ENCODE data around the gene AOPEP. TPM values are rescaled to one million over a fixed set of nuclear protein-coding genes. Genes with fewer than 3 reads are reported as not detected.
"Not testable (repeated sequence)": the region's sequence is repeated elsewhere in the genome, so short reads cannot be mapped to it uniquely, and the experiment has no call there.

Gene AOPEP
- total RNA-seq, 1 experiment from 2014 or later = 15.0 TPM

DNA sequence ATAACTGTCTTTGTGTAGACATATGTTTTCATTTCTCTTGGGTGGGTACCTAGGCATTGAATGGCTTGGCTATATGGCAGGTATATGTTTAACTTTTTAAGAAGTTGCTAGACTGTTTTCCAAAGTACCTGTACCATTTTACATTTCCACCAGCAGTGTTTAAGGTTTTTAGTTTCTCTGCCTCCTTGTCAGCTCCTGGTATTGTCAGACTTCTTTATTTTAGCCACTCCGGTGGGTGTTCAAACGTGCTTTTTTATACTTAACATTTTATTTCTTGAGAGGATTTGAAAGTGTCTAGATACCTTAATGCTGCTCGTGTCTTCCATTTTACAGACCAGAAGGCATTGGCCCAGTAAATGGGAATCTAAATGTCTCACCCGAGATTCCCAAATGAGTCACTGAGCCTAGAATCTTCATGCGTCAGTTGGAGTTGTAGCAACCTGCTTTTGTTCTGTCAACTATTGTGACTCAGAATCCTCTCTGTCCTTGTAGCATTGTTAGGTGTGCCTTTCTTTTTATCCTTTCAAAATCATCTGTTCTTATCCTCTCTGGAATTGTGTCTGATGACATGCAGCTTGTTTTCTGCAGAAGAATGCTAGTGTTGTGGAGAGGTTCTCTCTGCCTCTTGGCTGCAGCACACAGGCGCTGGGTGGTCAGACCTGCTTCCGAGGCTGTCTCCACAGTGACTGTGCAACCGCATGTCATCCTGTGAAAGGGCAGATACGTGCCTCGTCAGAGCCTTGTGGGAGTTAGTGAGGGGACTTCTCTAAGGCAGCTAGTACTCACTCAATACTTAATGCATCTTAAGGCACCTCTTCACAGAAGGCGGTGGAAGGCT is 291.8 kb downstream of the AOPEP start:
- no peaks in the 10 kb centered on the region for H3K27me3 ChIP-seq (ENCODE audit: insufficient read depth, low read length)
- no peak overlapping the region for H3K9ac ChIP-seq (ENCODE audit: extremely low read depth, insufficient read length, low read length)
- no peak overlapping the region for H2BK5ac ChIP-seq (ENCODE audit: insufficient read length, low read length)
- no peak overlapping the region for H2BK120ac ChIP-seq (ENCODE audit: low read depth, low read length, poor library complexity, severe bottlenecking)
- no peak overlapping the region for H2AFZ ChIP-seq (ENCODE audit: low read length)
- H3K23me2 ChIP-seq (ENCODE audit: insufficient read length, low read depth, low read length, poor library complexity, severe bottlenecking) = no peaks in the 10 kb centered on the region
- H3K4me1 Mint-ChIP-seq = peaks cover 6% of the 10 kb centered on the region in 2 experiments; a peak in 3 of 4 replicates
- no peak overlapping the region for H3K4me2 ChIP-seq (ENCODE audit: insufficient read depth, insufficient read length, low read length)
- H3K4ac ChIP-seq (ENCODE audit: low read depth, low read length) = no peak overlapping the region
- H2BK20ac ChIP-seq (ENCODE audit: low read depth, low read length, poor library complexity, severe bottlenecking) = no peak overlapping the region
- no peak overlapping the region for H2AK5ac ChIP-seq (ENCODE audit: insufficient read length, low read length)
- peaks cover 0 to 8% (median 4%) of the 10 kb centered on the region in 3 experiments; a peak in 1 of 7 replicates for H3K36me3 Mint-ChIP-seq (ENCODE audit: insufficient read depth in 1 of 3, low read depth in 3 of 3)
- H3K56ac ChIP-seq (ENCODE audit: insufficient read length, low read depth, low read length) = no peak overlapping the region
- H4K91ac ChIP-seq (ENCODE audit: insufficient read length, low read depth, low read length) = no peak overlapping the region
- WGBS (ENCODE audit: extremely low coverage, insufficient read length, low lambda C conversion rate) = no CpG with 5 or more reads among the region's 11 CpGs
- H3K9me3 ChIP-seq (ENCODE audit: control insufficient read depth, low read depth, low read length) = no peaks in the 10 kb centered on the region
- no peaks in the 10 kb centered on the region for H3K4me1 ChIP-seq (ENCODE audit: insufficient read depth, low read length)
- no peak overlapping the region for H2BK12ac ChIP-seq (ENCODE audit: insufficient read length, low read depth, low read length)
- H2BK15ac ChIP-seq (ENCODE audit: low read depth, low read length) = no peak overlapping the region
- H3K9me3 Mint-ChIP-seq = no peaks in the 10 kb centered on the region
- no peak overlapping the region for H3K4me3 Mint-ChIP-seq
- H3K14ac ChIP-seq (ENCODE audit: insufficient read depth, low read length) = no peak overlapping the region
- peak overlapping the region in 1 of 3 experiments; percentile 21; a peak in 1 of 7 replicates for H3K27ac Mint-ChIP-seq
- H3K79me1 ChIP-seq (ENCODE audit: insufficient read depth, low read depth, low read length, poor library complexity, severe bottlenecking) = no peaks in the 10 kb centered on the region
- H3K18ac ChIP-seq (ENCODE audit: insufficient read length, low read depth, low read length) = no peak overlapping the region
- no peak overlapping the region for H4K8ac ChIP-seq (replicated peaks; ENCODE audit: insufficient read length, low read depth, low read length)
- no peaks in the 10 kb centered on the region for H3K27me3 Mint-ChIP-seq (ENCODE audit: low read depth)
- H4K5ac ChIP-seq (ENCODE audit: insufficient read length, low read depth, low read length) = no peak overlapping the region
- no peaks in the 10 kb centered on the region for H3K79me2 ChIP-seq (ENCODE audit: insufficient read depth, low read length)
- H3K27ac ChIP-seq (ENCODE audit: insufficient read length, low read depth, low read length) = no peak overlapping the region
- DNase-seq = no peak
- H3K23ac ChIP-seq (ENCODE audit: insufficient read length, low read depth, low read length) = no peak overlapping the region
- H4K20me1 ChIP-seq (ENCODE audit: control insufficient read depth, insufficient read depth, insufficient read length) = peaks cover 3% of the 10 kb centered on the region
- no peak overlapping the region for H3T11ph ChIP-seq (ENCODE audit: low read length)
- TF ChIP-seq, protein P1, sequence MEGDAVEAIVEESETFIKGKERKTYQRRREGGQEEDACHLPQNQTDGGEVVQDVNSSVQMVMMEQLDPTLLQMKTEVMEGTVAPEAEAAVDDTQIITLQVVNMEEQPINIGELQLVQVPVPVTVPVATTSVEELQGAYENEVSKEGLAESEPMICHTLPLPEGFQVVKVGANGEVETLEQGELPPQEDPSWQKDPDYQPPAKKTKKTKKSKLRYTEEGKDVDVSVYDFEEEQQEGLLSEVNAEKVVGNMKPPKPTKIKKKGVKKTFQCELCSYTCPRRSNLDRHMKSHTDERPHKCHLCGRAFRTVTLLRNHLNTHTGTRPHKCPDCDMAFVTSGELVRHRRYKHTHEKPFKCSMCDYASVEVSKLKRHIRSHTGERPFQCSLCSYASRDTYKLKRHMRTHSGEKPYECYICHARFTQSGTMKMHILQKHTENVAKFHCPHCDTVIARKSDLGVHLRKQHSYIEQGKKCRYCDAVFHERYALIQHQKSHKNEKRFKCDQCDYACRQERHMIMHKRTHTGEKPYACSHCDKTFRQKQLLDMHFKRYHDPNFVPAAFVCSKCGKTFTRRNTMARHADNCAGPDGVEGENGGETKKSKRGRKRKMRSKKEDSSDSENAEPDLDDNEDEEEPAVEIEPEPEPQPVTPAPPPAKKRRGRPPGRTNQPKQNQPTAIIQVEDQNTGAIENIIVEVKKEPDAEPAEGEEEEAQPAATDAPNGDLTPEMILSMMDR (conservative IDR thresholded peaks at IDR 0.05) = no peak

DNA sequence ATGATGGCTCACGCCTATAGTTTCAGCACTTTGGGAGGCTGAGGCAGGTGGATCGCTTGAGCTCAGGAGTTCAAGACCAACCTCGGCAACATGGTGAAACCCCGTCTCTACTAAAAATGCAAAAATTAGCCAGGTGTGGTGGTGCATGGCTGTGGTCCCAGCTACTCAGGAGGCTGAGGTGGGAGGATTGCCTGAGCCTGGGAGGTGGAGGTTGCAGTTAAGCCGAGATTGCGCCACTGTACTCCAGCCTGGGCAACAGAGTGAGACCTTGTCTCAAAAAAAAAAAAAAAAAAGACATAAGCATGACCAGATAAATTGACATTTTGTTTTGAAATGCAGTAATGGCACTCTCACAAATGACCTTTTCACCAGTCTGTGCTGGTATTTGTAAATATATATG is 294.1 kb downstream of the AOPEP start:
- H4K91ac ChIP-seq (ENCODE audit: insufficient read length, low read depth, low read length); H2BK12ac ChIP-seq (ENCODE audit: insufficient read length, low read depth, low read length); H2BK5ac ChIP-seq (ENCODE audit: insufficient read length, low read length); H3K27me3 ChIP-seq (ENCODE audit: insufficient read depth, low read length); H3K14ac ChIP-seq (ENCODE audit: insufficient read depth, low read length); H3K23me2 ChIP-seq (ENCODE audit: insufficient read length, low read depth, low read length, poor library complexity, severe bottlenecking); H3K23ac ChIP-seq (ENCODE audit: insufficient read length, low read depth, low read length); H4K5ac ChIP-seq (ENCODE audit: insufficient read length, low read depth, low read length); H3K79me2 ChIP-seq (ENCODE audit: insufficient read depth, low read length); H3K79me1 ChIP-seq (ENCODE audit: insufficient read depth, low read depth, low read length, poor library complexity, severe bottlenecking); H3K4ac ChIP-seq (ENCODE audit: low read depth, low read length); H3K27ac ChIP-seq (ENCODE audit: insufficient read length, low read depth, low read length); H3K27me3 Mint-ChIP-seq (ENCODE audit: low read depth); H3K9ac ChIP-seq (ENCODE audit: extremely low read depth, insufficient read length, low read length); H3T11ph ChIP-seq (ENCODE audit: low read length); H3K9me3 Mint-ChIP-seq; H2AK5ac ChIP-seq (ENCODE audit: insufficient read length, low read length); H3K27ac Mint-ChIP-seq; H4K20me1 ChIP-seq (ENCODE audit: control insufficient read depth, insufficient read depth, insufficient read length); H3K56ac ChIP-seq (ENCODE audit: insufficient read length, low read depth, low read length); H3K4me3 Mint-ChIP-seq; H4K8ac ChIP-seq (replicated peaks; ENCODE audit: insufficient read length, low read depth, low read length); H3K9me3 ChIP-seq (ENCODE audit: control insufficient read depth, low read depth, low read length); H2BK20ac ChIP-seq (ENCODE audit: low read depth, low read length, poor library complexity, severe bottlenecking); H3K4me1 ChIP-seq (ENCODE audit: insufficient read depth, low read length); H3K18ac ChIP-seq (ENCODE audit: insufficient read length, low read depth, low read length); H2AFZ ChIP-seq (ENCODE audit: low read length); H3K4me2 ChIP-seq (ENCODE audit: insufficient read depth, insufficient read length, low read length); H2BK120ac ChIP-seq (ENCODE audit: low read depth, low read length, poor library complexity, severe bottlenecking); DNase-seq; H3K36me3 Mint-ChIP-seq (ENCODE audit: insufficient read depth in 1 of 3, low read depth in 3 of 3); H2BK15ac ChIP-seq (ENCODE audit: low read depth, low read length): not testable (repeated sequence)
- no CpG with 5 or more reads among the region's 6 CpGs for WGBS (ENCODE audit: extremely low coverage, insufficient read length, low lambda C conversion rate)
- H3K4me1 Mint-ChIP-seq = peaks cover 12 to 16% of the 10 kb centered on the region in 2 experiments
